Measurements from ENCODE around the gene IQCE.
A peak's percentile ranks its signal among the peaks of the same experiment; 100 is the strongest.
"Not testable (repeated sequence)": the region's sequence is repeated elsewhere in the genome, so short reads cannot be mapped to it uniquely, and the experiment has no call there.

Gene IQCE

DNA sequence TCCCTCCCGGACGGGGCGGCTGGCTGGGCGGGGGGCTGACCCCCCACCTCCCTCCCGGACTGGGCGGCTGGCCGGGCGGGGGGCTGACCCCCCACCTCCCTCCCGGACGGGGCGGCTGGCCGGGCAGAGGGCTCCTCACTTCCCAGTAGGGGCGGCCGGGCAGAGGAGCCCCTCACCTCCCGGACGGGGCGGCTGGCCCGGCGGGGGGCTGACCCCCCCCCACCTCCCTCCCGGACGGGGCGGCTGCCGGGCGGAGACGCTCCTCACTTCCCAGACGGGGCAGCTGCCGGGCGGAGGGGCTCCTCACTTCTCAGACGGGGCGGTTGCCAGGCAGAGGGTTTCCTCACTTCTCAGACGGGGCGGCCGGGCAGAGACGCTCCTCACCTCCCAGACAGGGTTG lies 24.6 kb upstream of the IQCE start:
- not testable (repeated sequence) for DNase-seq

GRCh38 chr7:2535872-2536627 lies 22.7 kb upstream of the IQCE start:
- DNase-seq, result not testable (repeated sequence)

DNA sequence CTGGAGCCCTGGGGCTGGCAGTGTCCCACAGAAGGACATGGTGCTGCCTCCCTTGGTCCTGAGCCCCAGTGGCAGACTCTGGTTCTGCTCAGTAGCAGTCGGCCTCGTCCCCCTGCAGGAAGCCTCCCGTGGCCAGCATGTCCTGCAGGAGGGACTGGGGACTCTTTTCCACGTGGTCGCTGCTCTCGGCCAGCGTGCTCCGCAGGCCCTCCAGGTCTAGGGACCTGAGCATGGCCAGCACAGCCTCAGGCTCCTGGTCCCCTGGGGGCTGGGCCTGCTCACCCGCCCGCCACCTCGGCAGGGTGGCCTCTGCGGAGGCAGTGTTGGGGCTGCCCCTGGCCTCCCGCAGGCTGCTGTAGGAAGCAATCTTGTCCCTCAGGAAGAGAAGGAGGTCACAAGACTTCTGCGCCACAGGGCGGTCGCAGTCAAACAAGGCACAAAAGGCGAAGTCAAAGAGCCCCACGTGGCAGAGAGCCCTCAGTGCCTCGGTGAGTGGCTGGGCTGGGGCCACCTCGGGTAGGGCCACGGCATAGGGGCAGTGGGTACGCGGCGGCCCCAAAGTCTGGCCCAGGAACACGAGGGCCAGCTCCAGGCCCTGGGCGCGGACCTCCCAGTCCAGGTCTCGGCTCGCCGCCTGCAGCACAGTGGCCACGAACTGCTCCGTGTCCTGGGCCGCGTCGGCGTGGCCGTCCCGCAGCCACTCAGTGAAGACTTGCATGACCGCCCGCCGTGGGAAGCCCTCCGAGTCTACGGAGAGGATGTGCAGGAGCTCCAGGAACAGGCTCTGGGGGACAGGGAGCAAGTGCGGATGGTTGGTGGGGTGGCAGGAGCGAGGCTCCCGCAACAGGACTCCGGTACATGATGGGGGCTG lies 20.6 kb upstream of the IQCE start:
- no peak for DNase-seq

DNA sequence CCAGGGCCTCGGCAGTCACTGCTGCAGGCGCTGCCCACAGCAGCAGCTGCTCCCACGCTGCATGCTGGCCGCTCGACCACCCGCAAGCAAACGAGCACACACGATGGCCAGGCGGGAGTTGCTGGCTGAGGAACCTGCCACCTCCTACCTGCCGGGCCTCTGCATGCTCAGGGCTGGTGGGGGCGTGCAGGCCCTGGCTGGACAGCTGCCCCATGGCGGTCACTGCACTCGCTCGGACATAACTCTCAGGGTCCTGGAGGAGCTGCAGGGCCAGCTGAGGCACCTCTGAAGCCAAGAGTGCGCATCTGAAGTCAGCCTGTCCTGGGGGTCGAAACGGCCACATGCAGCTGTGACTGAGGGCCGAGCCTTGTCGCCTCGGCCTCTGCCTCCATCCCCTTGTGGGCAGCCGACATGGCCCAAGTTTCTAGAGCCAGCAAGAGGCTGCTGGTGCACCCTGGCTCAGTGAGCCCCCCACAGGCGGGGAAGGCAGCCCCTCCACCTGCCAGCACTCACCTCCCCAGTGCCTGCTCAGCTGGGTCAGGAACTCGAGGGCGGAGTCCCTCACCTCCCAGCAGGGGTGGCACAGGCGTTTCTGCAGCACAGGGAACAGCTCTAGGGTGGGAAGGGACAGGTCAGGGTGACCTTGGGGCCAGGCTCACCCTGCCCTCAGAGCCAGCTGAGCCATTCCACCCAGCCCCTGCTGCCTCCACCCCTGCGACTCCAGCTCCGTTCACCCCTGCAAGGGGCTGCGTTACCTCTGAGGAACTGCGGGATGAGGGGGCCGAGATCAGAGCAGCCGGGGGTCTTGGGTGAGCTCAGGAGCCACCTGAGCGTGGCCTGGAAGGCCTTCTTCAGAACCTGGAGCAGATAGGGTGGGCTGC lies 19.5 kb upstream of the IQCE start:
- no peak for DNase-seq

DNA sequence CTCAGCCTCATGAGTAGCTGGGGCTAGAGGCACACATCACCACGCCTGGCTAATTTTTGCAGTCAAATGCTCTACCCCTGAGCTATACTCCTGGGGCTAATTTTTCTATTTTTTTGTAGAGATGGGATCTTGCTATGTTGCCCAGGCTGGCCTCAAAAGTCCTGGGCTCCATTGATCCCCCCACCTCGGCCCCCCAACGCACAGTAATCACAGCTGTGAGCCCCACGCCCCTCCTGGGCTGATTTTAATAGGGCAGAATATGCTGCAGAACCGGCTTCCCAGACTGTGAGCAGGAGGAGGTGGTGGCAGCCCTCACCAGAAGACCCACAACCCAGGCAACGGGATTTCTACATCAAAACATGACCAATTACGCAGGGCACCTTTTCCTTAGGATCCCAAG lies 18.6 kb upstream of the IQCE start:
- no peak for DNase-seq

DNA sequence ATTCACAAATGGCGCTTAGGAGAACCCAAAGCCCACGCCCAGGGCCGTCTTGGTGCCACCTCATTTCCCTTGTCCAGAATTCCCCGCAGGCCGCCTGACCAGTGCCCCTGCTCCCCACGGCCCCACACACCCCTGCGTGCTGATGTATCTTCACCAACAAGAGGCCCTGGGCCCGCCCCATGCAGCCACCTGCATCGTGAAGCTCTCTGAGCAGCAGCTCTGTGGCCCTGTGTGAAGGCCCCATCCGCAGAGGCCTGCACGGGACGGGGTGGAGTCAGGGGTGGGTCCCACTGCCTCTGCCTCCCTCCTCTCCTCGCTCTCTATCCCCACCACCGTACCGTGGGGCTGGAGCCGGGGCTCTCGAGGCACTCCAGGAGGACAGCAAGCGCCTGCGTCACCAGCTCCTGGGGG lies 18.1 kb upstream of the IQCE start:
- no peak for DNase-seq

DNA sequence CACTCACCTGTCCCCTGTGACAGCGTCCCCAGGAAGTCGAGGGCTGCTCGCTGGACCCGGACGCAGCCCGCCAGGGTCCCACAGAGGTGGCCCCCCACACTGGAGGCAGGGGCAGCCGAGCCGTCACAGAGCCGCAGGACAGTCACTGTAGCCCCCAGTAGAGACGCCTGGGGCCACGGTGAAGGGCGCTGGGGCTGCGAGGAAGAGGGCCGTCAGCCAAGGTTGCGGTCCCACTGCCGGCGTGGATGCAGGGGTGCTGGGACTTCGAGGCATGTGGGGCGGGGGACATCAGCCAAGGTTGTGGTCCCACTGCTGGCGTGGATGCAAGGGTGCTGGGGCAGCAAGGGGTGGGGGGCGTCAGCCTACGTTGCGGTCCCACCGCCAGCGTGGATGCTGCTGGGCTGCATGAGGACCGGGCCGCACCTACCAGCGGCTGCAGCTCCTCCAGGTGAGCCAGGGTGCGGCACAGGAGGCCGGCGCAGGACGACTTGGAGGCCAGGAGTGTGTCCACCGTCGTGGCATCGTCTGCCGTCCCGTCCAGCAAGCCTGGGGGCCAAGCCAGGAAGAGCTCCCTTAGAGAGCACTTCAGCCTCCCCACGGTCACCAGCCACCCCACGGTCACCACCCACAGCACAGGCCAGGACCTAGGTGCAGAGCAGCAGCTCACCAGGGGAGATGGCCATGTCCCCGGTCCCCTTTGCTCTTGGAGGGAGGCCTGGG lies 17.3 kb upstream of the IQCE start:
- no peak for DNase-seq

GRCh38 chr7:2542011-2542915 lies 16.5 kb upstream of the IQCE start:
- no peak for DNase-seq

DNA sequence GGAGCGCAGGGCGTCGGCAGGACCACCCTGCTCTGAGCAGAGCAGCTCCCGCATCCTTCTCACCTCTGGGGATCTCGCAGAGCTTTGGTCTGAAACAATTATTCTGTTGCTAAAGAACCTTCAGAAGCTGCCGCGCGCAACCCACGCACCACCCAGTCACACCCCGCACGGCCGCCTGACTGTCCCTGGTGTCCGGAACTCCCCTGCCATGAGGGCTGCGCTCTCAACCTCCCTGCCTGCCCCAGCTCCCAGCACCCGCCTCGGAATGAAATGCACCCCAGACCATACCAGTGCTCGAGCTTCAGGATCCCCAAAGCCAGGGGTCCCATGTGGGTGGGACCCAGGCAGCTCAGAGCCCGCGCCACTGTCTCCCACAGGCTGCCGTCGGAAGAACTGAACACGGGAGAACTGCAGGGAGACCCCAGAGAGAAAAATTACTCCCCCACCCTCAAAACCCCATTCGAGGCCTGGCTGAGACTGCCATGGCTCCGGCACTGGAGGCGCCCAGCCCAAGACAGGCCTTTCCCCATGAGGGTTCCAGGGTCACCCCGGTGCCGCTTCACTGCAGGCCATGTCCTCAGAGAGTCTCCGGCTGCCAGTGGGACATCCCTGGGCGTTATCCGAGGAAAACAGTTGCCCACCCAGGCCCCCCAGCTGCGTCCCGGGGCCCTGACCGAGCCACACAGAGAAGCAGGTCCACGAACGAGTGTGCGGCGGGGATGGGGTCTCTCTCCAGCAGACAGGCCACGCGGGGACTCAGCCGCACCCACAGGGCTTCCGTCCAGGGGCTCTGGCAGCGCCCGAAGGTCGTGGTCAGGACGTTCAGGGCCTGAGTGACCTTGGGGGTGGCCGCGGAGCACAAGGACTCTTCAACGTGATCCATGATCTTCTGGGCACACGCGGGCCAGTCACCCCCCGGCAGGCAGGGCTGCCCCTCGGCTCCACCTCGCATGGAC lies 15.6 kb upstream of the IQCE start:
- DNase-seq, result no peak

- no peak for DNase-seq
Measured at GRCh38 chr7:2544541-2545188, 14.1 kb upstream of the IQCE start.

DNA sequence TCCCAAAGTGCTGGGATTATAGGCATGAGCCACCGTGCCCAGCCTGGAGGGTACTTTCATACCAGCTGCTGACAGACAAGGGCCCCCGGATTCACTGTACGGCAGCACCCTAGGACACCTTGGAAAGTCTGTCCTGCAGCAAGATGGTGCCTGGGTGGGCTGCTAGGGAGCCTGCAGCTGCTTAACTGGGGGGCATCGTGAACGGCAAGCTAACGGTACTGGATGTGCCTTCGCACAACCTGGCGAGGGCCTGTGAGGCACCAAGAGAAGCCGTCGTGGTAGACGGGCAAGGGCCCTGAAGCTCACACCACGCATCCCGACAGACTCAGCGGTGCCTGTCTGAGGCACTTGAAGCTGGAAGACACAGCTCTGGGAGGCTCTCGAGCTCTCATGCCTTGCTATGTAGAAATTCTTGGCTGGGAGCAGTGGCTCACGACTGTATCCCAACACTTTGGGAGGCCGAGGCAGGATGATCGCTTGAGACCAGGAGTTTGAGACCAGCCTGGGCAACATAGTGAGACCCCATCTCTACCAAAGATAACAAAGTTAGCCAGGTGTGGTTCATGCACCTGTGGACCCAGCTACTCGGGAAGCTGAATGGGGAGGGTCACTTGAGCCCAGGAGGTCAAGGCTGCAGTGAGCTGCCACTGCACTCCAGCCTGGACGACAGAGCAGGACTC lies 12.9 kb upstream of the IQCE start:
- no peak for DNase-seq

DNA sequence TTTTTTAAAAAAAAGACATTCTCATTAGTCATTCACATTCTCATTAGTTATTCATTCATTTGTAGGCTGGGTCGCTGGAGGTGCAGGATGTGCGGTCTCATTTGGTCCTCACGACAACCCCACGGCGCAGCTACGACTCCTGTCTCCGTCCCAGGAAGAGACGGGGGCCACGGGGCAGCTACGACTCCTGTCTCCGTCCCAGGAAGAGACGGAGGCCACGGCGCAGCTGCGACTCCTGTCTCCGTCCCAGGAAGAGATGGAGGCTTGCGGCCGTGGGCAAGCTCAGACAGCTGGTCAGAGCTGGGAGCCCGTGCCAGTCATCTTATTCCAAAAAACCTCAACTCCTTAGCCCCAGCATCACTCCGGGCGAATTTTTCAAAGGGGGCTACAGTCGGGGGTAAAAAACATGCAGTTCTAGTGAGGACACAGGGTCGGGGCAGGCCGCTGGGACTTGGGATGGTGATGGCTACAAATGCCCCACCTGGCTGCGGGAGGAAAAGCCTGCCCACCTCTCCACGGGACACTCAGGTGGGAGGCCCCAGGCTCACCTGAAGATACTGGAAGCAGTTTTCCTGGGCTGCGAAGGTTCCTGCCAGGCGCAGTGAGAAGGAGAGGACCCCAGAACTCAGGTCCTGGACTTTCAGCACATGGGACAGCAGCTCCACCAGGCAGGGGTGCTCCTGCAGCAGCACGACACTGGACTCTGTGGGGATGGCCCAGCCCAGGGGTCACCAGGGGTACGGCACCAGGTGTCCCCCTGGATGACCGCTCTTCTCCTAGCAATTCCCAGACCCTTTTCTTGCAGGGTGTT lies 11.8 kb upstream of the IQCE start:
- no peak for DNase-seq

DNA sequence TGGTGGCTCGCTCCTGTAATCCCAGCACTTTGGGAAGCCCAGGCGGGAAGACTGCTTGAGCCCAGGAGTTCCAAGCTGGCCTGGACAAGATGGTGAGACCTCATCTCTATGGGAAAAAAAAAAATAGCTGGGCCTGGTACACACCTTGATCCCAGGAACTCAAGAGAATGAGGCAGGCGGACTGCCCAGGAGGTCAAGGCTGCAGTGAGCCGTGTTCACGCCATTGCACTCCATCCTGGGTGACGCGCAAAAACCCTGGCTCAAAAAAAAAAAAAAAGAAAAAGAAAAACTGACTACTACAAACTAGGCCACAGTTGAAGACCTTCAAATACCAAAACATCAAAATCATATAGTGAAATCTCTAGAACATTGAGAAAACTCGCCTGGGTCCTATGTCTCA lies 7.4 kb upstream of the IQCE start:
- DNase-seq, result no peak

GRCh38 chr7:2553108-2553507 lies 5.7 kb upstream of the IQCE start:
- no peak for DNase-seq

DNA sequence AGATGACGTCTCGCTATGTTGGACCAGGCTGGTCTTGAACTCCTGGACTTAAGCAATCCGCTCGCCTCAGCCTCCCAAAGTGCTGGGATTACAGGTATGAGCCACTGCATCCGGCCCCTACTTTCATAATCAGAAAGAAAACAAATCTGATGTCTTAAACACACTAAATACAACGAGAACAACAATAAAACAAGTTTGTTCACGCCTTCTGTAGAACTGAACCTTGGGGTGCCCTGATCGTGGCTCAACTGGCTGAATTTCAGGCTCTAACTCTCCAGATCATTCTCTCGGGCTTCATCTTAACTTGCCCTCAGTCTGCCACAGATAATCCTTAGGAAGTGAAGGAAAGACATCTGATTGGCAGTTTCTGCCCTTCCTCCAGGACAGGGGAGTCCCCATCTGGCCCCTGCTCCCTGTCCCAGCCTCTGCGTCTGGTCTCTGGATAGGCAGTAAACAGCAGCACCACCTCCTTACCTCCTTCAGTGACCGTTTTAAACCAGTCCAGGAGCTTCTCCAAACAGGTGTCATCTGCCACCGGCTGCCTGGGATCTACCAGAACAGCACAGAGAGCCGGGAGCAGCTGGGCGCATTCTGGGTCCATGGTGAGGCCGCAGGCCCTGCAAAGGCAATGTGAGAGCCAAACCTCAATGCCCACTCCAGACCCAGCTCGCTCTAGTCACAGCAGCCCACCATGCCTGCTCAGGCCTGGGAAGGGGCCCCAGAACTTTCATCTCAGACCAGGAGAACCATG lies 4.8 kb upstream of the IQCE start:
- DNase-seq, result peak; percentile 40

DNA sequence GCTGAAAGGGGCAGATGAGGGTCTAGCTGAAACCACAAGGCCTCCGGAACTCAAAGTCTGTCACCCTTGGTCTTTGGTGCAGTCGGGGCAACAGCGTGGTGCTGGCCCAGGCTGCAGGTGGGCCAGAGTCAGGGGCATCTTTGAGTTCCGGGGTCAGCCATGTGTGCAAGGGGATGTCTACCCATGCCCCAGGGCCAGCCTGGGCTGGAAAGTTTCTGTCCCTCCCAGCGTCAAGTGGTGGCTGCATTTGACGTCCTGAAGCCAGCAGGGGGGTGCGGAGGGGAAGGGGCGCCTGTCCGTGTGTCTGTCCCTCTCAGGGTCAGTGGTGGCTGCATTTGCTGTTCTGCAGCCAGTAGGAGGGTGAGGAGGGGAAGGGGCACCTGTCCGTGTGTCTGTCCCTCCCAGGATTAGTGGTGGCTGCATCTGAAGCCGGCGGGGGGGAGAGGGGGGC lies 4.1 kb upstream of the IQCE start:
- DNase-seq, result no peak

Measured in SHP77 treated with DMSO at 0.1 percent for 48 hours (cell line).